ENCODE results near the gene SCN2B.

The SCN2B gene

GRCh38 chr11:118219244-118219643 lies 42.8 kb upstream of the SCN2B start:
- no peak overlapping the region for H3K9ac ChIP-seq (ENCODE audit: insufficient read length, low read depth)
- TF ChIP-seq SUZ12 (IDR thresholded peaks at IDR 0.05; ENCODE audit: extremely low read depth, insufficient read depth, insufficient read length) (no peak), YY1 (IDR thresholded peaks at IDR 0.05; ENCODE audit: insufficient read depth, insufficient read length) (no peak), ZNF274 (IDR thresholded peaks at IDR 0.05; ENCODE audit: low read depth, low read length) (no peak)
- H3K27me3 ChIP-seq (ENCODE audit: insufficient read depth, insufficient read length), result no peaks in the 10 kb centered on the region
- no peaks in the 10 kb centered on the region for H3K9me3 ChIP-seq (ENCODE audit: insufficient read depth, low read length)
- no peak overlapping the region for H3K4me3 ChIP-seq (ENCODE audit: insufficient read length, low read depth)
- H3K4me1 ChIP-seq (ENCODE audit: insufficient read depth, insufficient read length), result peaks cover 4% of the 10 kb centered on the region
- no peak for DNase-seq (ENCODE audit: low read depth, low spot score)
- H3K36me3 ChIP-seq (ENCODE audit: insufficient read depth, insufficient read length, low read length), result no peaks in the 10 kb centered on the region

- H3K36me3 ChIP-seq (ENCODE audit: insufficient read depth, insufficient read length, low read length), result no peaks in the 10 kb centered on the region
- no peaks in the 10 kb centered on the region for H3K9me3 ChIP-seq (ENCODE audit: insufficient read depth, low read length)
- no peaks in the 10 kb centered on the region for H3K27me3 ChIP-seq (ENCODE audit: insufficient read depth, insufficient read length)
- TF ChIP-seq SUZ12 (IDR thresholded peaks at IDR 0.05; ENCODE audit: extremely low read depth, insufficient read depth, insufficient read length) (no peak), YY1 (IDR thresholded peaks at IDR 0.05; ENCODE audit: insufficient read depth, insufficient read length) (no peak), ZNF274 (IDR thresholded peaks at IDR 0.05; ENCODE audit: low read depth, low read length) (no peak)
- H3K4me1 ChIP-seq (ENCODE audit: insufficient read depth, insufficient read length), result peaks cover 7% of the 10 kb centered on the region
- H3K9ac ChIP-seq (ENCODE audit: insufficient read length, low read depth), result no peak overlapping the region
- H3K4me3 ChIP-seq (ENCODE audit: insufficient read length, low read depth), result no peak overlapping the region
- DNase-seq (ENCODE audit: low read depth, low spot score), result no peak
Observed at GRCh38 chr11:118217575-118217974, 41.1 kb upstream of the SCN2B start.

- H3K27me3 ChIP-seq (ENCODE audit: insufficient read depth, insufficient read length), result no peaks in the 10 kb centered on the region
- DNase-seq (ENCODE audit: low read depth, low spot score), result no peak
- H3K9ac ChIP-seq (ENCODE audit: insufficient read length, low read depth), result no peak overlapping the region
- TF ChIP-seq SUZ12 (IDR thresholded peaks at IDR 0.05; ENCODE audit: extremely low read depth, insufficient read depth, insufficient read length) (no peak), ZNF274 (IDR thresholded peaks at IDR 0.05; ENCODE audit: low read depth, low read length) (no peak), YY1 (IDR thresholded peaks at IDR 0.05; ENCODE audit: insufficient read depth, insufficient read length) (no peak)
- no peaks in the 10 kb centered on the region for H3K36me3 ChIP-seq (ENCODE audit: insufficient read depth, insufficient read length, low read length)
- no peak overlapping the region for H3K4me3 ChIP-seq (ENCODE audit: insufficient read length, low read depth)
- H3K9me3 ChIP-seq (ENCODE audit: insufficient read depth, low read length), result no peaks in the 10 kb centered on the region
- peaks cover 7% of the 10 kb centered on the region for H3K4me1 ChIP-seq (ENCODE audit: insufficient read depth, insufficient read length)
Observed at GRCh38 chr11:118216621-118217481, 40.4 kb upstream of the SCN2B start.

- no peak for TF ChIP-seq YY1 (IDR thresholded peaks at IDR 0.05; ENCODE audit: insufficient read depth, insufficient read length)
- Histone ChIP-seq H3K9ac (ENCODE audit: insufficient read length, low read depth) (no peak overlapping the region), H3K36me3 (ENCODE audit: insufficient read depth, insufficient read length, low read length) (no peaks in the 10 kb centered on the region), H3K4me3 (ENCODE audit: insufficient read length, low read depth) (no peak overlapping the region), H3K27me3 (ENCODE audit: insufficient read depth, insufficient read length) (no peaks in the 10 kb centered on the region), H3K4me1 (ENCODE audit: insufficient read depth, insufficient read length) (peaks cover 7% of the 10 kb centered on the region), H3K9me3 (ENCODE audit: insufficient read depth, low read length) (no peaks in the 10 kb centered on the region)
- DNase-seq (ENCODE audit: low read depth, low spot score), result no peak
Observed at GRCh38 chr11:118215765-118216164, 39.3 kb upstream of the SCN2B start.

- H3K4me1 ChIP-seq (ENCODE audit: insufficient read depth, insufficient read length), result peaks cover 7% of the 10 kb centered on the region
- no peak overlapping the region for H3K9ac ChIP-seq (ENCODE audit: insufficient read length, low read depth)
- no peaks in the 10 kb centered on the region for H3K36me3 ChIP-seq (ENCODE audit: insufficient read depth, insufficient read length, low read length)
- no peaks in the 10 kb centered on the region for H3K9me3 ChIP-seq (ENCODE audit: insufficient read depth, low read length)
- DNase-seq (ENCODE audit: low read depth, low spot score), result no peak
- TF ChIP-seq ZNF274 (IDR thresholded peaks at IDR 0.05; ENCODE audit: low read depth, low read length) (no peak), SUZ12 (IDR thresholded peaks at IDR 0.05; ENCODE audit: extremely low read depth, insufficient read depth, insufficient read length) (no peak), YY1 (IDR thresholded peaks at IDR 0.05; ENCODE audit: insufficient read depth, insufficient read length) (no peak)
- no peaks in the 10 kb centered on the region for H3K27me3 ChIP-seq (ENCODE audit: insufficient read depth, insufficient read length)
- H3K4me3 ChIP-seq (ENCODE audit: insufficient read length, low read depth), result no peak overlapping the region
Observed at GRCh38 chr11:118215262-118215661, 38.8 kb upstream of the SCN2B start.

- Histone ChIP-seq H3K36me3 (ENCODE audit: insufficient read depth, insufficient read length, low read length) (no peaks in the 10 kb centered on the region), H3K4me3 (ENCODE audit: insufficient read length, low read depth) (no peak overlapping the region), H3K9me3 (ENCODE audit: insufficient read depth, low read length) (no peaks in the 10 kb centered on the region), H3K27me3 (ENCODE audit: insufficient read depth, insufficient read length) (no peaks in the 10 kb centered on the region), H3K4me1 (ENCODE audit: insufficient read depth, insufficient read length) (peaks cover 7% of the 10 kb centered on the region), H3K9ac (ENCODE audit: insufficient read length, low read depth) (no peak overlapping the region)
- no peak for TF ChIP-seq YY1 (IDR thresholded peaks at IDR 0.05; ENCODE audit: insufficient read depth, insufficient read length)
- TF ChIP-seq ZNF274 (IDR thresholded peaks at IDR 0.05; ENCODE audit: low read depth, low read length), result no peak
- TF ChIP-seq SUZ12 (IDR thresholded peaks at IDR 0.05; ENCODE audit: extremely low read depth, insufficient read depth, insufficient read length), result no peak
- DNase-seq (ENCODE audit: low read depth, low spot score), result no peak
Observed at GRCh38 chr11:118214210-118214914, 37.9 kb upstream of the SCN2B start.

- Histone ChIP-seq H3K27me3 (ENCODE audit: insufficient read depth, insufficient read length) (no peaks in the 10 kb centered on the region), H3K36me3 (ENCODE audit: insufficient read depth, insufficient read length, low read length) (no peaks in the 10 kb centered on the region)
- DNase-seq (ENCODE audit: low read depth, low spot score), result no peak
Observed at GRCh38 chr11:118213781-118214180, 37.3 kb upstream of the SCN2B start.

More at GRCh38 chr11:118213781-118214180, 37.3 kb upstream of the SCN2B start:
- TF ChIP-seq SUZ12 (IDR thresholded peaks at IDR 0.05; ENCODE audit: extremely low read depth, insufficient read depth, insufficient read length), result no peak
- no peak for TF ChIP-seq YY1 (IDR thresholded peaks at IDR 0.05; ENCODE audit: insufficient read depth, insufficient read length)
- TF ChIP-seq ZNF274 (IDR thresholded peaks at IDR 0.05; ENCODE audit: low read depth, low read length), result no peak
- Histone ChIP-seq H3K4me1 (ENCODE audit: insufficient read depth, insufficient read length) (peaks cover 7% of the 10 kb centered on the region), H3K9ac (ENCODE audit: insufficient read length, low read depth) (no peak overlapping the region), H3K4me3 (ENCODE audit: insufficient read length, low read depth) (no peak overlapping the region), H3K9me3 (ENCODE audit: insufficient read depth, low read length) (no peaks in the 10 kb centered on the region)
